ENCODE results near the gene LYZ. TPM values are rescaled to one million over a fixed set of nuclear protein-coding genes. Genes with fewer than 3 reads are reported as not detected.

Gene LYZ
- total RNA-seq, 1 donor from 2014 or later, result 174 TPM

GRCh38 chr12:69337311-69338090 lies 10.7 kb upstream of the LYZ start:
- peaks cover 7% of the 10 kb centered on the region for H3K4me1 Mint-ChIP-seq (ENCODE audit: unreplicated experiment)
- H3K36me3 Mint-ChIP-seq, result no peaks in the 10 kb centered on the region
- no peaks in the 10 kb centered on the region for H3K27me3 Mint-ChIP-seq
- no peak overlapping the region for H3K4me3 Mint-ChIP-seq
- no peak for DNase-seq (ENCODE audit: extremely low spot score, unreplicated experiment)
- TF ChIP-seq CTCF (conservative IDR thresholded peaks at IDR 0.05), result no peak
- no peak overlapping the region for H3K27ac Mint-ChIP-seq
- H3K9me3 Mint-ChIP-seq, result no peaks in the 10 kb centered on the region

GRCh38 chr12:69338120-69338859 lies 9.9 kb upstream of the LYZ start:
- Mint-ChIP-seq H3K4me3 (no peak overlapping the region), H3K27ac (no peak overlapping the region), H3K36me3 (no peaks in the 10 kb centered on the region), H3K9me3 (no peaks in the 10 kb centered on the region), H3K4me1 (ENCODE audit: unreplicated experiment) (no peaks in the 10 kb centered on the region), H3K27me3 (no peaks in the 10 kb centered on the region)
- TF ChIP-seq CTCF (conservative IDR thresholded peaks at IDR 0.05), result no peak
- no peak for DNase-seq (ENCODE audit: extremely low spot score, unreplicated experiment)

GRCh38 chr12:69338936-69339335 lies 9.2 kb upstream of the LYZ start:
- Mint-ChIP-seq H3K27me3 (no peaks in the 10 kb centered on the region), H3K4me1 (ENCODE audit: unreplicated experiment) (no peaks in the 10 kb centered on the region), H3K4me3 (no peak overlapping the region), H3K9me3 (no peaks in the 10 kb centered on the region), H3K27ac (no peak overlapping the region), H3K36me3 (no peaks in the 10 kb centered on the region)
- no peak for DNase-seq (ENCODE audit: extremely low spot score, unreplicated experiment)
- TF ChIP-seq CTCF (conservative IDR thresholded peaks at IDR 0.05), result no peak

- TF ChIP-seq CTCF (conservative IDR thresholded peaks at IDR 0.05), result no peak
- no peak overlapping the region for H3K4me3 Mint-ChIP-seq
These were observed 8.2 kb upstream of the LYZ start for GRCh38 chr12:69339999-69340398.

GRCh38 chr12:69341328-69341727 lies 6.9 kb upstream of the LYZ start:
- no peak for TF ChIP-seq CTCF (conservative IDR thresholded peaks at IDR 0.05)
- no peak overlapping the region for H3K4me3 Mint-ChIP-seq
- DNase-seq (ENCODE audit: extremely low spot score, unreplicated experiment), result no peak
- H3K27ac Mint-ChIP-seq, result no peak overlapping the region
- H3K9me3 Mint-ChIP-seq, result no peaks in the 10 kb centered on the region
- no peaks in the 10 kb centered on the region for H3K36me3 Mint-ChIP-seq
- H3K4me1 Mint-ChIP-seq (ENCODE audit: unreplicated experiment), result no peaks in the 10 kb centered on the region
- no peaks in the 10 kb centered on the region for H3K27me3 Mint-ChIP-seq

More at GRCh38 chr12:69339999-69340398, 8.2 kb upstream of the LYZ start:
- Mint-ChIP-seq H3K36me3 (no peaks in the 10 kb centered on the region), H3K4me1 (ENCODE audit: unreplicated experiment) (no peaks in the 10 kb centered on the region), H3K27me3 (no peaks in the 10 kb centered on the region), H3K27ac (no peak overlapping the region), H3K9me3 (no peaks in the 10 kb centered on the region)
- DNase-seq (ENCODE audit: extremely low spot score, unreplicated experiment), result no peak
